OCI-M2 (cell line): ENCODE results near the gene RPL22.

ENCODE experiments used
- DNase-seq: peaks from one replicate; lab custom pipeline; 2025; ENCODE audit not compliant: unreplicated experiment; lab: John Stamatoyannopoulos, UW

RPL22 gene

GRCh38 chr1:6199298-6200187, at the start of gene RPL22:
Gene RPL22 (minus strand): TSS chr1:6199595. CDS start chr1:6199573, 22 bp downstream.
- DNase-seq = peak; percentile 86

GRCh38 chr1:6248161-6248776, 48.9 kb upstream of the RPL22 start:
- no peak for DNase-seq

- no peak for DNase-seq
These were observed 48.3 kb upstream of the RPL22 start for GRCh38 chr1:6247651-6248050.

- DNase-seq = no peak
These were observed 47.4 kb upstream of the RPL22 start for GRCh38 chr1:6246497-6247467.

GRCh38 chr1:6245869-6246496, 46.6 kb upstream of the RPL22 start:
- no peak for DNase-seq

GRCh38 chr1:6245086-6245868, 45.9 kb upstream of the RPL22 start:
- DNase-seq = no peak

GRCh38 chr1:6244401-6245049, 45.1 kb upstream of the RPL22 start:
- no peak for DNase-seq

GRCh38 chr1:6243993-6244392, 44.6 kb upstream of the RPL22 start, which contains the start of gene HES3:
Gene HES3 (plus strand): TSS chr1:6244179. CDS start chr1:6244366, 187 bp downstream.
- DNase-seq = no peak

- DNase-seq = no peak
These were observed 43.8 kb upstream of the RPL22 start for GRCh38 chr1:6243053-6243834.

GRCh38 chr1:6241887-6242740, 42.7 kb upstream of the RPL22 start:
- no peak for DNase-seq

- DNase-seq = no peak
These were observed 41.9 kb upstream of the RPL22 start for GRCh38 chr1:6241107-6241886.

GRCh38 chr1:6239950-6240768, 40.8 kb upstream of the RPL22 start:
- no peak for DNase-seq

GRCh38 chr1:6239213-6239752, 39.9 kb upstream of the RPL22 start:
- DNase-seq = no peak

GRCh38 chr1:6237093-6237492, 37.7 kb upstream of the RPL22 start:
- no peak for DNase-seq

GRCh38 chr1:6235296-6235677, 35.9 kb upstream of the RPL22 start:
- no peak for DNase-seq
